ENCODE results near the gene CEP95.

CEP95 gene

DNA sequence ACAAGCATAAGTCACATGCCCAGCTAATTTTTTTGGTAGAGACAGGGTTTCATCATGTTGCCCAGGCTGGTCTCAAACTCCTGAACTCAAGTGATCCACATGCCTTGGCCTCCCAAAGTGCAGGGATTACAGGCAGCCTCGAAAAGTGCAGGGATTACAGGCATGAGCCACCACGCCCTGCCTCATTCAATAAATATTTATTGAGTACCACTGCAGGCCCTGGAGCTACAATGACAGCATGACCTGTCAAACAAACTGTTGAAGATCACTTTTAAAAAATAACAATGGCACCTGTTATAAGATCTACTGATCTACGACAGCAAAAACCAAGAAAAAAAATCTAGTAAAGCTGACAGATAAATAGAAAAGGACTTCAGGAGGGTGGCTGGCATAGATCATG is 76.3 kb downstream of the CEP95 start:
- Histone ChIP-seq H3K4me1 (ENCODE audit: control insufficient read depth in 1 of 2, insufficient read depth in 2 of 2, low read length in 2 of 2) (no peaks in the 10 kb centered on the region), H3K9me3 (ENCODE audit: control insufficient read depth in 1 of 2, low read length in 2 of 2) (no peaks in the 10 kb centered on the region), H3K36me3 (ENCODE audit: control insufficient read depth in 1 of 2, insufficient read depth in 2 of 2, low read length in 2 of 2) (peaks cover 5 to 38% of the 10 kb centered on the region in 2 donors), H3K27me3 (ENCODE audit: control insufficient read depth in 1 of 2, insufficient read depth in 2 of 2, low read length in 2 of 2) (no peaks in the 10 kb centered on the region), H3K27ac (ENCODE audit: low read depth, low read length) (no peak overlapping the region), H3K9ac (ENCODE audit: low read depth in 1 of 2, low read length in 2 of 2) (no peak overlapping the region), H3K4me3 (ENCODE audit: low read depth in 1 of 2, low read length in 2 of 2) (no peak overlapping the region)

- no peaks in the 10 kb centered on the region for H3K9me3 ChIP-seq (ENCODE audit: control insufficient read depth in 1 of 2, low read length in 2 of 2)
- no peaks in the 10 kb centered on the region for H3K4me1 ChIP-seq (ENCODE audit: control insufficient read depth in 1 of 2, insufficient read depth in 2 of 2, low read length in 2 of 2)
- H3K27ac ChIP-seq (ENCODE audit: low read depth, low read length) = no peak overlapping the region
- H3K9ac ChIP-seq (ENCODE audit: low read depth in 1 of 2, low read length in 2 of 2) = no peak overlapping the region
- H3K4me3 ChIP-seq (ENCODE audit: low read depth in 1 of 2, low read length in 2 of 2) = no peak overlapping the region
- peaks cover 5 to 35% of the 10 kb centered on the region in 2 donors for H3K36me3 ChIP-seq (ENCODE audit: control insufficient read depth in 1 of 2, insufficient read depth in 2 of 2, low read length in 2 of 2)
- H3K27me3 ChIP-seq (ENCODE audit: control insufficient read depth in 1 of 2, insufficient read depth in 2 of 2, low read length in 2 of 2) = no peaks in the 10 kb centered on the region
These were observed 78.4 kb downstream of the CEP95 start for GRCh38 chr17:64585146-64585545.
